OCI-LY7 (cell line): Measurements from ENCODE around the gene FGF3.

ENCODE experiments used
- CTCF ChIP-seq: fragments of 200-600 bp; sonication (generic); conservative IDR thresholded peaks from 2 replicates; pipeline ENCODE4 v1.5.1; 2014; ENCODE audit warnings: mild to moderate bottlenecking, antibody characterized with exemption, low read length, moderate library complexity, mixed read lengths
- EZH2phosphoT487 ChIP-seq: fragments of 200-600 bp; sonication (generic); IDR thresholded peaks from 2 replicates; pipeline ENCODE4 v1.6.1; 2018; ENCODE audit warnings: low read depth, borderline replicate concordance, mild to moderate bottlenecking, mixed run types, antibody characterized with exemption, low read length, moderate library complexity, mixed read lengths

GRCh38 chr11:69812946-69813345 is 6.3 kb downstream of the FGF3 start:
- TF ChIP-seq CTCF (no peak), EZH2phosphoT487 (no peak)
